ENCODE measurements around the gene TSPEAR. TPM values are rescaled to one million over a fixed set of nuclear protein-coding genes. Genes with fewer than 3 reads are reported as not detected.

TSPEAR gene
- total and polyA plus RNA-seq, 9 of the 15 experiments (the other 6 are each of a cell fraction or from before 2014, with no cell fraction given) = not detected

GRCh38 chr21:44593598-44594405 is 117.6 kb downstream of the TSPEAR start (continued):
- TF ChIP-seq, protein P1, sequence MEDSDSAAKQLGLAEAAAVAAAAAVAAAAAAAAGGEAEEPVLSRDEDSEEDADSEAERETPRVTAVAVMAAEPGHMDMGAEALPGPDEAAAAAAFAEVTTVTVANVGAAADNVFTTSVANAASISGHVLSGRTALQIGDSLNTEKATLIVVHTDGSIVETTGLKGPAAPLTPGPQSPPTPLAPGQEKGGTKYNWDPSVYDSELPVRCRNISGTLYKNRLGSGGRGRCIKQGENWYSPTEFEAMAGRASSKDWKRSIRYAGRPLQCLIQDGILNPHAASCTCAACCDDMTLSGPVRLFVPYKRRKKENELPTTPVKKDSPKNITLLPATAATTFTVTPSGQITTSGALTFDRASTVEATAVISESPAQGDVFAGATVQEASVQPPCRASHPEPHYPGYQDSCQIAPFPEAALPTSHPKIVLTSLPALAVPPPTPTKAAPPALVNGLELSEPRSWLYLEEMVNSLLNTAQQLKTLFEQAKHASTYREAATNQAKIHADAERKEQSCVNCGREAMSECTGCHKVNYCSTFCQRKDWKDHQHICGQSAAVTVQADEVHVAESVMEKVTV (CRISPR knock-in tag; IDR thresholded peaks at IDR 0.05) = no peak
- no peak for TF ChIP-seq ZNF75A (CRISPR knock-in tag; IDR thresholded peaks at IDR 0.05)
- peak; percentile 83 for TF ChIP-seq CEBPB (tag; IDR thresholded peaks at IDR 0.05)
- TF ChIP-seq ZNF263 (CRISPR knock-in tag; IDR thresholded peaks at IDR 0.05; ENCODE audit: borderline replicate concordance) = no peak
- TF ChIP-seq, protein P2, sequence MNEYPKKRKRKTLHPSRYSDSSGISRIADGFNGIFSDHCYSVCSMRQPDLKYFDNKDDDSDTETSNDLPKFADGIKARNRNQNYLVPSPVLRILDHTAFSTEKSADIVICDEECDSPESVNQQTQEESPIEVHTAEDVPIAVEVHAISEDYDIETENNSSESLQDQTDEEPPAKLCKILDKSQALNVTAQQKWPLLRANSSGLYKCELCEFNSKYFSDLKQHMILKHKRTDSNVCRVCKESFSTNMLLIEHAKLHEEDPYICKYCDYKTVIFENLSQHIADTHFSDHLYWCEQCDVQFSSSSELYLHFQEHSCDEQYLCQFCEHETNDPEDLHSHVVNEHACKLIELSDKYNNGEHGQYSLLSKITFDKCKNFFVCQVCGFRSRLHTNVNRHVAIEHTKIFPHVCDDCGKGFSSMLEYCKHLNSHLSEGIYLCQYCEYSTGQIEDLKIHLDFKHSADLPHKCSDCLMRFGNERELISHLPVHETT (CRISPR knock-in tag; conservative IDR thresholded peaks at IDR 0.05 in 1 of 2, IDR thresholded peaks at IDR 0.05 in 1 of 2) = peak in 1 of 2 experiments; percentile 66; a peak in 2 of 4 replicates
- TF ChIP-seq GATAD2A (IDR thresholded peaks at IDR 0.05) = no peak; the same call in 1 of the 2 replicates
- no peak for TF ChIP-seq NCOA2 (IDR thresholded peaks at IDR 0.05; ENCODE audit: partially characterized antibody in 2 of 2)
- no peak for TF ChIP-seq ZBTB8A (IDR thresholded peaks at IDR 0.05; ENCODE audit: partially characterized antibody)
- no peak for TF ChIP-seq OTX1 (CRISPR knock-in tag; IDR thresholded peaks at IDR 0.05)
- TF ChIP-seq CBX1 (IDR thresholded peaks at IDR 0.05; ENCODE audit: low read depth) = no peak
- TF ChIP-seq, protein P3, sequence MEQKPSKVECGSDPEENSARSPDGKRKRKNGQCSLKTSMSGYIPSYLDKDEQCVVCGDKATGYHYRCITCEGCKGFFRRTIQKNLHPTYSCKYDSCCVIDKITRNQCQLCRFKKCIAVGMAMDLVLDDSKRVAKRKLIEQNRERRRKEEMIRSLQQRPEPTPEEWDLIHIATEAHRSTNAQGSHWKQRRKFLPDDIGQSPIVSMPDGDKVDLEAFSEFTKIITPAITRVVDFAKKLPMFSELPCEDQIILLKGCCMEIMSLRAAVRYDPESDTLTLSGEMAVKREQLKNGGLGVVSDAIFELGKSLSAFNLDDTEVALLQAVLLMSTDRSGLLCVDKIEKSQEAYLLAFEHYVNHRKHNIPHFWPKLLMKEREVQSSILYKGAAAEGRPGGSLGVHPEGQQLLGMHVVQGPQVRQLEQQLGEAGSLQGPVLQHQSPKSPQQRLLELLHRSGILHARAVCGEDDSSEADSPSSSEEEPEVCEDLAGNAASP (IDR thresholded peaks at IDR 0.05) = peak; percentile 92
- TF ChIP-seq FOXA1 (IDR thresholded peaks at IDR 0.05; ENCODE audit: borderline replicate concordance) = no peak
- no peak for TF ChIP-seq ZNF57 (CRISPR knock-in tag; IDR thresholded peaks at IDR 0.05)
- TF ChIP-seq, protein P4, sequence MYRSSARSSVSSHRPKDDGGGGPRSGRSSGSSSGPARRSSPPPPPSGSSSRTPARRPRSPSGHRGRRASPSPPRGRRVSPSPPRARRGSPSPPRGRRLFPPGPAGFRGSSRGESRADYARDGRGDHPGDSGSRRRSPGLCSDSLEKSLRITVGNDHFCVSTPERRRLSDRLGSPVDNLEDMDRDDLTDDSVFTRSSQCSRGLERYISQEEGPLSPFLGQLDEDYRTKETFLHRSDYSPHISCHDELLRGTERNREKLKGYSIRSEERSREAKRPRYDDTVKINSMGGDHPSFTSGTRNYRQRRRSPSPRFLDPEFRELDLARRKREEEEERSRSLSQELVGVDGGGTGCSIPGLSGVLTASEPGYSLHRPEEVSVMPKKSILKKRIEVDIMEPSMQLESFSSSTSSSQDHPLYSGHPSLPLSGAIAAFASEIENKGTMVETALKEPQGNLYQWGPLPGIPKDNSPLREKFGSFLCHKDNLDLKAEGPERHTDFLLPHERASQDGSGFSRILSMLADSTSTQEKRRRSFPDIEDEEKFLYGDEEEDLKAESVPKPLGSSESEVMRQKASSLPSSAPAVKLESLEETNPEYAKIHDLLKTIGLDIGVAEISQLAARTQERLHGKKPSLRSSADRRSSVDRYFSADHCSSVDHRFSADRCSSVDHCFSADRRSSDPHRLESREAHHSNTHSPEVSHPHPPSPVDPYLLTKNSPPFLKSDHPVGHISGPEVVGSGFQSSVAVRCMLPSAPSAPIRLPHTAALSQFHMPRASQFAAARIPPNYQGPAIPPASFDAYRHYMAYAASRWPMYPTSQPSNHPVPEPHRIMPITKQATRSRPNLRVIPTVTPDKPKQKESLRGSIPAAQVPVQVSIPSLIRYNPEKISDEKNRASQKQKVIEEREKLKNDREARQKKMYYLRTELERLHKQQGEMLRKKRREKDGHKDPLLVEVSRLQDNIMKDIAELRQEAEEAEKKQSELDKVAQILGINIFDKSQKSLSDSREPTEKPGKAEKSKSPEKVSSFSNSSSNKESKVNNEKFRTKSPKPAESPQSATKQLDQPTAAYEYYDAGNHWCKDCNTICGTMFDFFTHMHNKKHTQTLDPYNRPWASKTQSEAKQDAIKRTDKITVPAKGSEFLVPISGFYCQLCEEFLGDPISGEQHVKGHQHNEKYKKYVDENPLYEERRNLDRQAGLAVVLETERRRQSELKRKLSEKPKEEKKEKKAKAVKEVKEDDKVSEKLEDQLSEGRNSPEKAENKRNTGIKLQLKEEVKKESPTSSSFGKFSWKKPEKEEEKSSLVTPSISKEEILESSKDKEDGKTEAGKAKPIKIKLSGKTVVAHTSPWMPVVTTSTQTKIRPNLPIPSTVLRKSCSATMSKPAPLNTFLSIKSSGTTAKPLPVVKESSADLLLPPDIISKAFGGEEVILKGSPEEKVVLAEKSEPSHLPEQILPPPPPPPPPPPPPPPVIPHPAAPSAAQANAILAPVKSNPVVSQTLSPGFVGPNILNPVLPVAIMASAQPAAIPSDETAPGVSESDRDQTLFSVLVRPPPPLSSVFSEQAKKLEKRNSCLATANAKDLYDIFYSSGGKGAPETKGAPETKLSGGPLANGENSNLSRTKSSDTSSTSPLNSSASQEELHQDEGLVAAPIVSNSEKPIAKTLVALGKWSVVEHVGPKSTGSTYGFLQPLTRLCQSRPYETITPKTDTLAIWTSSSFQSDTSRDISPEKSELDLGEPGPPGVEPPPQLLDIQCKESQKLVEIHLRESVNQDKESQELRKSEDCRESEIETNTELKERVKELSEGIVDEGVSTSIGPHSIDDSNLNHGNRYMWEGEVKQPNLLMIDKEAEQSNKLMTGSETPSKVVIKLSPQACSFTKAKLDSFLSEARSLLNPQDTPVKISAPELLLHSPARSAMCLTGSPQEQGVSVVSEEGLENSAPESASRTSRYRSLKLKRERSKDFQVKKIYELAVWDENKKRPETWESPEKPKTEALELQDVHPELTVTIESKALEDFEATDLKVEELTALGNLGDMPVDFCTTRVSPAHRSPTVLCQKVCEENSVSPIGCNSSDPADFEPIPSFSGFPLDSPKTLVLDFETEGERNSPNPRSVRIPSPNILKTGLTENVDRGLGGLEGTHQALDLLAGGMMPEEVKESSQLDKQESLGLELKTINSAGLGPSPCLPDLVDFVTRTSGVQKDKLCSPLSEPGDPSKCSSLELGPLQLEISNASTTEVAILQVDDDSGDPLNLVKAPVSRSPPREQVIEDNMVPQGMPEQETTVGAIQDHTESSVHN (IDR thresholded peaks at IDR 0.05; ENCODE audit: borderline replicate concordance in 1 of 2, low read depth in 1 of 2) = peak in 1 of 2 experiments; percentile 44; a peak in 1 of 4 replicates
